Breast epithelium (tissue), 3 donors: ENCODE measurements around the gene CA5B.

ENCODE experiments used
- CTCF ChIP-seq, 3 donors: fragments of 450-650 bp; IDR thresholded peaks; one replicate each; pipeline ENCODE4 v1.5.1; 2016 to 2017; ENCODE audit warnings: antibody characterized with exemption in 3 of 3, mild to moderate bottlenecking in 3 of 3, moderate library complexity in 3 of 3
- POLR2A ChIP-seq: fragments of 450-650 bp; IDR thresholded peaks from one replicate; pipeline ENCODE4 v1.6.1; 2016; ENCODE audit warnings: antibody characterized with exemption, mild to moderate bottlenecking, moderate library complexity
- POLR2AphosphoS5 ChIP-seq, 3 donors: sonication (generic); formaldehyde crosslinking; IDR thresholded peaks; one replicate each; pipeline ENCODE4 v1.6.1; 2017; ENCODE audit warnings: antibody characterized with exemption in 3 of 3

- TF ChIP-seq POLR2A (no peak), CTCF (IDR thresholded peaks at IDR 0.05) (no peak), POLR2AphosphoS5 (IDR thresholded peaks at IDR 0.05) (no peak)
These were observed 96.9 kb downstream of the CA5B start for GRCh38 chrX:15834827-15835595.
